PC-9 (cell line): ENCODE data around the gene DRD3. TPM values are rescaled to one million over a fixed set of nuclear protein-coding genes. Genes with fewer than 3 reads are reported as not detected.

Experiments used
- BruUV-seq: library from RNA; stranded (reverse); fragments of 400-500 nt; replicated peaks from 2 replicates; lab custom pipeline; 2021; lab: Mats Ljungman, UMichigan
- CTCF ChIA-PET: fragments of 300-600 bp; sonication (Branson Sonifier 250); formaldehyde crosslinking; loops from one replicate; lab custom pipeline; 2022; ENCODE audit warnings: antibody characterized with exemption; lab: Charles Lee
- POLR2A ChIA-PET: fragments of 300-600 bp; sonication (Branson Sonifier 250); formaldehyde crosslinking; loops from one replicate; lab custom pipeline; 2022; ENCODE audit warnings: antibody characterized with exemption; ENCODE audit not compliant: unreplicated experiment; lab: Charles Lee
- DNase-seq, 2 experiments: peaks; one replicate each; pipeline versions ENCODE4 v3.0.0 to v3.0.0-alpha.2; 2015 to 2022; ENCODE audit warnings: mixed read lengths in 1 of 2
- H2AFZ ChIP-seq: fragments of 200-600 bp; sonication (generic); 2 replicates; pipeline ENCODE4 v1.8.1; 2017; ENCODE audit warnings: antibody characterized with exemption
- H3F3A ChIP-seq: fragments of 200-600 bp; sonication (generic); 2 replicates; pipeline ENCODE4 v1.8.1; 2017; ENCODE audit warnings: antibody characterized with exemption, mild to moderate bottlenecking, low read depth; ENCODE audit not compliant: insufficient read depth
- H3K27ac ChIP-seq: fragments of 200-600 bp; sonication (generic); 2 replicates; pipeline ENCODE4 v1.6.1; 2016; ENCODE audit warnings: mixed run types
- H3K27me3 ChIP-seq: fragments of 200-600 bp; sonication (generic); 2 replicates; pipeline ENCODE4 v1.6.1; 2016; ENCODE audit warnings: low read depth, mixed run types; ENCODE audit not compliant: insufficient read depth
- H3K36me3 ChIP-seq: fragments of 200-600 bp; sonication (generic); 2 replicates; pipeline ENCODE4 v1.6.1; 2016; ENCODE audit warnings: low read depth, mixed run types
- H3K4me1 ChIP-seq: fragments of 200-600 bp; sonication (generic); replicated peaks from 2 replicates; pipeline ENCODE4 v1.6.1; 2016; ENCODE audit warnings: mixed run types; ENCODE audit not compliant: insufficient read depth
- H3K4me2 ChIP-seq: fragments of 200-600 bp; sonication (generic); 2 replicates; pipeline ENCODE4 v1.6.1; 2017; ENCODE audit warnings: mixed run types
- H3K4me3 ChIP-seq: fragments of 200-600 bp; sonication (generic); 2 replicates; pipeline ENCODE4 v1.6.1; 2016; ENCODE audit warnings: mixed run types
- H3K79me2 ChIP-seq: fragments of 200-600 bp; sonication (generic); 2 replicates; pipeline ENCODE4 v1.6.1; 2017; ENCODE audit warnings: low read depth, mixed run types
- H3K9me2 ChIP-seq: fragments of 200-600 bp; sonication (generic); 2 replicates; pipeline ENCODE4 v1.8.1; 2017; ENCODE audit warnings: mild to moderate bottlenecking; ENCODE audit not compliant: insufficient read depth
- H3K9me3 ChIP-seq: fragments of 200-600 bp; sonication (generic); 2 replicates; pipeline ENCODE4 v1.8.1; 2016; ENCODE audit warnings: low read depth; ENCODE audit not compliant: insufficient read depth
- H4K20me1 ChIP-seq: fragments of 200-600 bp; sonication (generic); 2 replicates; pipeline ENCODE4 v1.8.1; 2017; ENCODE audit not compliant: insufficient read depth
- EZH2 ChIP-seq: fragments of 200-600 bp; sonication (generic); IDR thresholded peaks from 2 replicates; pipeline ENCODE4 v1.8.0; 2017; ENCODE audit warnings: antibody characterized with exemption, low read depth
- intact Hi-C: fragments of 100-400 bp; cut with micrococcal nuclease; formaldehyde crosslinking; loops from one replicate; pipeline ENCODE4 v1.10.0; 2022; ENCODE audit not compliant: unreplicated experiment
- total RNA-seq: library from RNA; stranded (reverse); gene quantifications from 2 replicates; pipeline ENCODE4 v1.2.3, GENCODE V29; 2021
- TF ChIP-seq, protein P1 (sequence below): fragments of 200-600 bp; sonication (generic); conservative IDR thresholded peaks from 2 replicates; pipeline ENCODE4 v1.6.1; 2017; ENCODE audit warnings: mixed run types, antibody characterized with exemption, mild to moderate bottlenecking, moderate library complexity

The DRD3 gene
- total RNA-seq, 1 experiment from 2014 or later: not detected

DNA sequence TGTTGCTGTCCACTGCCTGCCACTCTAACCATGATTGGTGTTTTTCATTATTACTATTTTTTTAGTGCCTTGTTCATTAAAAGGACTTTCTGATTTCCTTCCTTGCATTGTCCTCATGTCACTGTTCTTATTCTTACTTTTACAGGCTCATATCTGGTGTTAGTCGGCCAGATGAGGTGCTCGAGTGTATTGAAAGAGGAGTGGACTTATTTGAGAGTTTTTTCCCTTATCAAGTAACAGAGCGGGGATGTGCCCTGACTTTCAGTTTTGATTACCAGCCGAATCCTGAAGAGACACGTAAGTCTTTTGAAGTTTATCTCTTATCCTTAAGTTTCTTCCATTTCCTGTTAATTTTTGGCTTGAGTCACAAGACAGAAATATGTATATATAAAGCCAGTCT lies 99.1 kb downstream of the DRD3 start:
- Histone ChIP-seq H3K4me1 (no peaks in the 10 kb centered on the region), H2AFZ (no peak overlapping the region), H3K9me2 (no peaks in the 10 kb centered on the region), H3K79me2 (no peaks in the 10 kb centered on the region), H3F3A (peaks cover 3% of the 10 kb centered on the region; the same call in 1 of the 2 replicates), H4K20me1 (no peaks in the 10 kb centered on the region), H3K4me2 (no peak overlapping the region), H3K27me3 (no peaks in the 10 kb centered on the region), H3K4me3 (no peak overlapping the region), H3K27ac (no peak overlapping the region), H3K36me3 (peaks cover 46% of the 10 kb centered on the region; the same call in 1 of the 2 replicates), H3K9me3 (no peaks in the 10 kb centered on the region)
- no peak for DNase-seq
- ChIA-PET CTCF (no interaction called here), POLR2A (no interaction called here)
- intact Hi-C loops: no loop called here
- BruUV-seq: no TSS peak
- no peak for TF ChIP-seq EZH2
- TF ChIP-seq, protein P1, sequence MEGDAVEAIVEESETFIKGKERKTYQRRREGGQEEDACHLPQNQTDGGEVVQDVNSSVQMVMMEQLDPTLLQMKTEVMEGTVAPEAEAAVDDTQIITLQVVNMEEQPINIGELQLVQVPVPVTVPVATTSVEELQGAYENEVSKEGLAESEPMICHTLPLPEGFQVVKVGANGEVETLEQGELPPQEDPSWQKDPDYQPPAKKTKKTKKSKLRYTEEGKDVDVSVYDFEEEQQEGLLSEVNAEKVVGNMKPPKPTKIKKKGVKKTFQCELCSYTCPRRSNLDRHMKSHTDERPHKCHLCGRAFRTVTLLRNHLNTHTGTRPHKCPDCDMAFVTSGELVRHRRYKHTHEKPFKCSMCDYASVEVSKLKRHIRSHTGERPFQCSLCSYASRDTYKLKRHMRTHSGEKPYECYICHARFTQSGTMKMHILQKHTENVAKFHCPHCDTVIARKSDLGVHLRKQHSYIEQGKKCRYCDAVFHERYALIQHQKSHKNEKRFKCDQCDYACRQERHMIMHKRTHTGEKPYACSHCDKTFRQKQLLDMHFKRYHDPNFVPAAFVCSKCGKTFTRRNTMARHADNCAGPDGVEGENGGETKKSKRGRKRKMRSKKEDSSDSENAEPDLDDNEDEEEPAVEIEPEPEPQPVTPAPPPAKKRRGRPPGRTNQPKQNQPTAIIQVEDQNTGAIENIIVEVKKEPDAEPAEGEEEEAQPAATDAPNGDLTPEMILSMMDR: no peak

GRCh38 chr3:114078126-114078525 lies 100.7 kb downstream of the DRD3 start:
- Histone ChIP-seq H3K27ac (no peak overlapping the region), H3K4me3 (no peak overlapping the region), H3K36me3 (peaks cover 37% of the 10 kb centered on the region; the same call in 1 of the 2 replicates), H3K9me3 (no peaks in the 10 kb centered on the region), H3K79me2 (no peaks in the 10 kb centered on the region), H4K20me1 (no peaks in the 10 kb centered on the region), H3K4me2 (no peak overlapping the region), H3K9me2 (no peaks in the 10 kb centered on the region), H3K4me1 (no peaks in the 10 kb centered on the region), H2AFZ (no peak overlapping the region), H3F3A (peaks cover 3% of the 10 kb centered on the region; the same call in 1 of the 2 replicates), H3K27me3 (no peaks in the 10 kb centered on the region)
- ChIA-PET POLR2A (no interaction called here), CTCF (no interaction called here)
- intact Hi-C loops: no loop called here
- TF ChIP-seq, protein P1: no peak
- no peak for TF ChIP-seq EZH2
- DNase-seq: no peak
- BruUV-seq: no TSS peak

Other genes starting within 250 kb of the DRD3 start
- gene ZDHHC23, start 231.0 kb downstream of the DRD3 start, total RNA-seq: 17.5 and 20.9 TPM in 2 replicates
- gene CCDC191, start 122.5 kb downstream of the DRD3 start, total RNA-seq: 11.0 and 13.2 TPM in 2 replicates
- 30.4 and 33.4 TPM in 2 replicates for gene QTRT2, start 122.3 kb downstream of the DRD3 start, total RNA-seq
- gene ZNF80, start 58.5 kb upstream of the DRD3 start, total RNA-seq: not detected in 2 replicates
- gene TIGIT, start 115.0 kb upstream of the DRD3 start, total RNA-seq: not detected in 2 replicates